Ramos (cell line): Measurements from ENCODE around the gene MBD3L2B.

Source experiments
- in situ Hi-C: fragments of 300-500 bp; cut with MboI; formaldehyde crosslinking; loops from one replicate; pipeline ENCODE4 v1.14.3; 2022; ENCODE audit warnings: low sequenced_read_pairs; ENCODE audit not compliant: unreplicated experiment

The MBD3L2B gene

DNA sequence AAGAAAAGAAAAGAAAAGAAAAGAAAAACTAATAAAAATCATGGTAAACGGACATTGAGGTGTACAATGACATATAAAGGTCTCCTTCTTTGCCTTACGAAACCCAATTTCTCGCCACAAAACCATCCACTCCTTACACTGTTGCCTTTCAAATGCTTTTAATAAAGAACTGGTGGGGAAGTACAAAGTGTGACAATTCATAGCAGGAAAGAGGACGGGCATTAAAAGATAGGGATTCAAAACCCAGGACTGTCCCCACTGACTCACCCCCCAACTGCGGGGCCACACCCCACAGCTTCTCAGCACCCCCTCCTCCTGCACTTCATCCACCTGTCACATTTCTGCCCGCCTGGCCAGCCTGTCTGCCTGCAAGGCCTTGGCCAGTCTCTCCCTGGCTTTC, 2.4 kb downstream of the MBD3L2B start:
- in situ Hi-C loops = no loop called here

DNA sequence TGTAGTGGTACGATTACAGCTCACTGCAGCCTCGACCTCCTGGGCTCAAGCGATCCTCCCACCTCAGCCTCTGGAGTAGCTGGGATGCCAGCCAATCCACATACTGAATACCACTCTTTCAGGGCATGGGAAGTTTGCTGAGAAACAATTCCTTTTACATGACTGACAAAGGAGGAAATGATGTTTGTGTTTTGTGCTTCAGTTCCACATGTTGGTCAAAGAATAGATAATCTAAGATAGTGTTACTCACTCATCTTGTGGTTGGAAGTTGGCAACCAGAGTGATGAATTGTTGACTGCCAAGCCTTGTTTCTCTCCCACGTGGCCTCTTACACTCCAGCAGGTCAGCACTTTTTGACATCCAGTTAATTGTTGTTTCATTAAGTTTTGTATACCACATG, 7.6 kb downstream of the MBD3L2B start:
- in situ Hi-C loops = no loop called here

DNA sequence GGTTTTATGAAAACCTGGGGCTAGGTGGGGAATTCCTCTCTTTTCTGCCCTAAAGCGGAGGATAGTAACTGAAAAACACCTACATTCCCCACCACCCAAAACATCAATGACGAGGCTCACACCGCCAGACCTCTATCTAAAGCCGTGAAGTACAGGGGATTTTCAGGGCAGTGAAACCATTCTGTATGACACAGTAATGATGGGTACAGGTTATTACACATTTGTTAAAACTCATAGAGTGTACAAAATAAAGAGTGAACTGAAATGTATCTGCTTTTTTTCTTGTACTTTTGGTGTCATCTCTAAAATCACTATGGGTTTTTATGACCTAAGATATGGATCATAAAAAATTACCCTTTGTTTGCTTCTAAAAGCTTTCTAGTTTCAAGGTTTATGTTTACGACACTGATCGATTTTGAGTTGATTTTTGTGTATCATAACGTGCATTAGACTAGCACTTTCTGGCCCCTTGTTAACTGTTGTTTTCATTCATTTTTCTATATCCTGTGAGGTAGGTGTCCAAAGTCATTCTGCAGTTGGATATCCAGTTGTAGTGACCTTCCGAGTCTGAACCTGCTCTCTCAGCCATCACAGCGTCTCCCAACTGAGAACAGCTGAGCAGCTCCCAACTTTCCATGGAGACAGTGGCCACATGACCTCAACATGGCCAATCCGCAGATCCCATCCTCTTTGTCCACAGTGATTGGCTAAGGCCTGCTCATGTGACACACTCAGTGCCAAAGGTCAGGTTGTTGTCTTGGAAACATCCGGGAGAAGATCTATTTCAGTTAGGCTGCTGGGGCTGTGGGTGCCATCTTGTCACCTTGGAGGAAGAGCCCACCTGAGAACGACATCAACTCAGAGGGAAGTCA, 10.3 kb downstream of the MBD3L2B start:
- in situ Hi-C loops = no loop called here

DNA sequence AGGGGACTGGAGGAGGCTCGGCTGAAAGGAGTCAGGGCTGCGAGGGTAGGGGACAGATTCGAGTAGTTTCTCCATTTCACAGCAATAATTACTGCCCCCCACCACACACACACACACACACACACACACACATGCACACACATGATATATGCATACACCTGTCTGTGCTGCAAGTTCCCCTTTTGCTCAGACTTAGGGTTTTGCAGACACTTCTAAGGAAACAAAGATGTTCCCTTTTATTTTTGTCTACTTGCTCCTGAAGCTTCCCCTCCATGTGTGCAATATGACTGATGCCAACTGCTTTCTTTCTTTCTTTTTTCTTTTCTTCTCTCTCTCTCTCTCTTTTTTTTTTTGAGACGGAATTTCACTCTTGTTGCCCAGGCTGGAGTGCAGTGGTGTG, 13.4 kb downstream of the MBD3L2B start:
- in situ Hi-C loops = no loop called here

DNA sequence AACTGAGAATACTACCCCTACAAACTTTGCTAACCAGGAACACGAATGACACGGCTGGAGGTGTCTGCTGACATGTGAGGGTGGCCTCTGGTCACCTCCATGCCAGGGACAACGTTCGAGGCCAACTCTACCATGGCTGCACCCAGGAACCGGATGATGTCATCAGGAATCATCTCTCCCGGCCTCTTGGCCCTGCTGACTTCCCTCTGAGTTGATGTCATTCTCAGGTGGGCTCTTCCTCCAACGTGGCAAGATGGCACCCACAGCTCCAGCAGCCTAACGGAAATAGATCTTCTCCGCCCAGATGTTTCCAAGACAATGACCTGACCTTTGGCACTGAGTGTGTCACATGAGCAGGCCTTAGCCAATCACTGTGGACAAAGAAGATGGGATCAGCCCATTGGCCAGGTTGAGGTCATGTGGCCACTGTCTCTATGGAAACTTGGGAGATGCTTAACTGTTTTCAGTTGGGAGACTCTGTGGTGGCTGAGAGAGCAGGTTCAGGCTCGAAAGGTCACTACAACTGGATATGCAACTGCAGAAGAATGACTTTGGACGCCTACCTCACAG, 15.0 kb downstream of the MBD3L2B start:
- in situ Hi-C loops = no loop called here

DNA sequence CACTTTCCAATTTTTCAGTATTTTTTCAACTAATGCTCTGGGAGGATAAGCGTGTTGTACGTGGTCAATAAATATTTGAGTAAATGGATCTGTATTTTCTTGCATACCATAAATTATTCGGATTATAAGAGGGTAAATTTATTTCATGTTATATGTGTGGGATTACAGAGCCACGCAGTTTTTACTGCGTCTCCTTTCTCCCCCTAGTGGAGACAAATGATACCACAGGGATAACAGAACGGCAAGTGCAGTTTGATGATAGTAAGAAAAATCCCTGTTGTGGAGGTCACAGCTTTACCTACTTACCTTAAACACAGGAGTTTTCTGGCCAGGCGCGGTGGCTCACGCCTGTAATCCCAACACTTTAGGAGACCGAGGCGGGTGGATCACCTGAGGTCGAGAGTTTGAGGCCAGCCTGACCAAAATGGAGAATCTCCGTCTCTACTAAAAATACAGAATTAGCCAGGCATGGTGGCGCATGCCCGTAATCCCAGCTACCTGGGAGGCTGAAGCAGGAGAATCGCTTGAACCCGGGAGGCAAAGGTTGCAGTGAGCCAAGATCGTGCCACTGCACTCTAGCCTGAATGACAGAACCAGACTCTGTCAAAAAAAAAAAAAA, 16.8 kb downstream of the MBD3L2B start:
- in situ Hi-C loops = no loop called here

DNA sequence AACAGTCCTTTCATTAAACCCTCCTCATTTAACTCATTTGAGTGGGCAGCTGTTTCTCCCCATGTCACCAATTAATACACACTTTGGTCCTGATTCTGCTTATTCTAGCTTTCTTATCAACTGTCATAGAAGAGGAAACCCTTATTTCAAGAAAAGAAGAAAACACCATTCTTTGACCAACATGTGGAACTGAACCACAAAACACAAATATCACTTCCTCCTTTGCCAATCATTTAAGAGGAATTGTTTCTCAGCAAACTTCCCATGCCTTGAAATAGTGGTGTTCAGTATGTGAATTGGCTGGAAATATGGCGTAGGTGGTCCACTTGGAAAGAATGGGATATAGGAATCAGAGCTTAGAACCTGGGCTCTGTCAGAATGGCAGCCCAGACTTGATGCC, 20.4 kb downstream of the MBD3L2B start:
- in situ Hi-C loops = no loop called here

DNA sequence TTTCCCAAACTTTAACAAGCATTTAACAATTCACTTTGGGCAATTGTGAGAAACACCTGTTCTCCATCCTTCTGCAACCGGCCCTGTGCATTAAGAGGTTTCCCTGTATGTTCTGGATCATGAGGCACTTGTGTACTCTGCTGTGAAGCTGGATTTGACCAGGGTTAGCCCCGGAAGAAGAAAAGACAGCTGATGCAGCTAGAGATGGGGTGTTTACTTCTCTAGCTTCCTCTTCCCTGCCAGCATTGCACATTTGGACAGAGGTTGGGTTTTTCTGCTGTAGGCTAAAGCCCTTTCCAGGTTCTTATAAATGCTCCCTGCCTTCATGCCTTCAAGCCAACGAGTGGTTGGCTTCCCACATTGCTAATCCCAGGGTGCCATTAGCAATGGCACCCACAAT, 20.9 kb downstream of the MBD3L2B start:
- in situ Hi-C loops = no loop called here

DNA sequence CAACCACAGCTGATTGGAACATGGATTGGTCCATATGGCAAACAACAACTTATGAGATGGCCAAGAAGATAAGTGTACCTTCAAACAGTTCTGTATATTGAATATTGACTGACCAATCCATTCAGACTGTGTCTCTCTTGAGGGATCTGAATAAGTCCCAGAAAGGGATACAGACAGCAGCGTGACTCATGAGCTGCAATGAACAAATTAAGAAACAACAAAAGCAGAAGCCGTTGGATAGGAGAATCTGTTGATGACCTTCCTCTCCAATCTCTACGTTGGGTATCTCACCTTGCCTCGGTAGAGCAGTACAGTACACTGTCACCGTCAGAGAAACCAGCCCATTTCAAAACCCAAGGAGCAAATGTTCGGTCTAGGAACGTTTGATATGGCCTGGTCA, 21.3 kb downstream of the MBD3L2B start:
- in situ Hi-C loops = no loop called here

DNA sequence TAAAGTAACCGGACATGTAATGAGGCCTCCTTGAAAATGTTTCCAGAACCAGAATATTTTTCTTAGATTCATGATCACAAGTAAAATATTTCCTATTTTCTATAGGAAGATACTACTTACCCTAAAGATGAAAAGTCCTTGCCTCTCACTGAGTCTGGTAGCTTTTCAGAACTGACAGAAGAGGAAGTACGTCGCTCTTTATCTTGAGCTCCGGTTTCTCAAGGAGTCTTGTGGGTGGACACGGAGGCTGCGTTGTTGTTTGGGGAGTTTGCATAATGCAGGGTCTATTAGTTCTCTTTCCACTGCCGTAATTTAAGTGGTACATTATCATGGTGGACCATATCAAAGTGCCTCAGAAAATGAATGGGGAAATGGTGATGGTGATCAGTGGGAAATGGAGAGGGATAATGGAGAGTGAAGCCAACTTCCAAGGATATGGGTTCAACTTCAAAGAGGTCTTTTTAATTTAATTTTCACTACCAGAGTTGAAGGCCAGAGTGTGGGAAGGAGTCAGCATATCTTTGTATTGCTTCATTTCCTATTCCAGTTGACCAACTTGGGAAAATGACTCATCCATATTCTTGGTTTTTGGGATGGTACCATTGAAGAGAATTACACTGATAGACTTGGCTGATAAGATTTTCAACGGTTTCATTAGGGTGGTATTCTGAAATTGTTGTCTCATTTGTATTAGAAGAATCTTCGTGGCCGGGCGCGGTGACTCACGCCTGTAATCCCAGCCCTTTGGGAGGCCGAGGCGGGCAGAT, 23.4 kb downstream of the MBD3L2B start:
- in situ Hi-C loops = no loop called here

DNA sequence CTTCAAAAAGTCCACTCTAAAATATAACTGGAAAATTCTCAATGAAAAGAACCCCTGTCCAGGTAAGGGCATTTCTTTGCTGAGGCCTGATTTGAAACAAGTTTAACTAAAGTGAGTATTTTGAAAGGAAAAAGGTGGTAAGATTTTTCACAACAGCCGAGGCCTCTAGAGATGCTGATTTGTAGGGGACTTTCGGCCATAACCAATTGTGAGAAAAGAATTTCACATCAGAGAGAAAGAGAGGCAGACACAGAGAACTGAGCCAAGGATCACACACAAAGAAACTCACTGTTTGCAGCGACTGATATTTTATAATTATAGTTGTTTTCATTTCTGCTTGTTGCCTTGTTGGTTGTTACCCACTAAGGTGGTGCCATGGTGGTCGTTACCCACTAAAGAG, 24.4 kb downstream of the MBD3L2B start:
- in situ Hi-C loops = no loop called here

DNA sequence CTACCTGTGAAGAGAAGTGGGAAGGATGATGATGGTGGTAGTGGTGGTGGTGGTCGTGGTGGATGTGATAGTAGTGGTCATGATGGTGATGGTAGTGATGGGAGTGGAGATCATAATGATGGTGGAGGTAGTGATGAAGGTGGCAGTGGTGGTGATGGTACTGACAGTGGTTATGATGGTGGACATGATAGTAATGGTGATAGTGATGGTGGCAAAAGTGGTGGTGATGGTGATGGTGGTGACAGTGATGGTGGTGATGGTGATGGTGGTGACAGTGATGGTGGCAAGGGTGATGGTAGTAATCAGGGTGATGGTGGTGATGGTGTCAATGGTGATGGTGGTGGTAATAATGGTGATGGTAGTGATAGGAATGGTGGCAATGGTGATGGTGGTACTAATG, 26.2 kb downstream of the MBD3L2B start:
- in situ Hi-C loops = no loop called here

DNA sequence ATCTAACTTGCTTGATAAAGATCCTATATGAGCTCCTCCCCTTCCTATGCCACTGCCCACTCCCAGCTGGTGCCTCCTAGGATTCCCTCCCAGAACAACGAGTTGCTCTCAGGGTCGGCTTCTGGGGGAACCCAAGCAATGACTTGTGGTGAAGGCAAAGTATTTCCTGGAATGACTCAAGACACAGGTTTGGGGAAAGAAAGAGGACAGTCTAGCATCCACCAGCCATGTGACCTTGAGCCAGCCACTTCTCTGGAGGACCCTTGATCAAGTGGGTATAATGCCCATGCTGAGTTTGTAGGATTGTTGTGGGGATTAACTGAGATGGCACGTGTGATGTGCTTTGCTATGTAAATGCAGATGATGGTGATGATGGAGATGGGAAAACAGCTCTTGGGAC, 33.0 kb downstream of the MBD3L2B start:
- in situ Hi-C loops = no loop called here

DNA sequence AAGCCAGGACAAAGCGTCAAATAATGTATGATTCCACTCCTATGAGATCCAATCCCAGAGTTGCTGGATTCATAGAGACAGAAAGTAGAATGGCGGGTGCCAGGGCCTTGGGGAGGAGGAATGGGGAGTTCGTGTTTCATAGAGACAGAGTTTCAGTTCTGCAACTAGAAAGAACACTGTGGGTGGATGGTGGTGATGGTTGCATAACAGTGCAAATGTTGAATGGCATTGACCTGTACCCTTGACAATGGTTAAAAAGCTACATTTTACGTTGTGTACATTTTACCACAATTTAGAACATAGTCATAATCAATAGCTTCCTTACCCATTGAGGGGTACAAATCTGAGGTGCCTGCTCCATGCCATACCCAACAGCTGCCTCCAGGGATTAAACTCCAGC, 33.4 kb downstream of the MBD3L2B start:
- in situ Hi-C loops = no loop called here

DNA sequence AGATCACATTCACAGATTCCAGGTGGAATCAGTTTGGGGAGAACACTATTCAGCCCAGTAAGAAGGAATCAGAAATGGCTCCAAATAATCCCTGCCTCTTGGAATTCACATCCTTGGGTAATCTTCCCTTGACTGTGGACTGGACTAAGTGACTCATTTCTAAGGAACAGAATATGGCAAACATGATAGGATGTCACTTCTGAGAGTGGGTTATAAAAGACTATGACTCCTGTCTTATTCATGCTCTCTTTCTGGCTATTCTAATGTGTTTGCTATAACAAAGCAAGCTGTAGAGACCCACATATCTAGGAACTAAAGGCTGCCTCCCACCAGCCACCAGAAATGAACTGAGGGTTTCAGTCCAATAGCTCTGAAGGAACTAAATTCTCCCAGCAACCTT, 37.8 kb downstream of the MBD3L2B start:
- in situ Hi-C loops = no loop called here

DNA sequence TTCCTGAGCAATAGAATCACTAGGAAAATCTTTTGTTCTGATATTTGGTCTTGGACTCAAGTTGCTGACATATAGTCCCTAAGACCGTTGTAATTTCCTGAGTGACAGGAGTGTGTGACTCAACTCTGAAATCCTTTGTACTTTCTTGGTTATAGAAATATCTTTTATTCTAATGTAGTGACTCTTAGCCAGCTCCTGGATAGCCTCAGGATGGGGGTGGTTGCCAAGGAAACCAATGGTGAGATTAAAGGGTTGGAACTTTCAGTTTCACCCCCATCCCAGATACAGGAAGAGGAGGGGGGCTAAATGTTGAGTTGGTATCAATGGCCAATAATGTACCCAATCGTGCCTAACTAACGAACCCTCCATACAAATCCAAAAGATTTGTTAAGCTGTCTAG, 41.8 kb downstream of the MBD3L2B start:
- in situ Hi-C loops = no loop called here

DNA sequence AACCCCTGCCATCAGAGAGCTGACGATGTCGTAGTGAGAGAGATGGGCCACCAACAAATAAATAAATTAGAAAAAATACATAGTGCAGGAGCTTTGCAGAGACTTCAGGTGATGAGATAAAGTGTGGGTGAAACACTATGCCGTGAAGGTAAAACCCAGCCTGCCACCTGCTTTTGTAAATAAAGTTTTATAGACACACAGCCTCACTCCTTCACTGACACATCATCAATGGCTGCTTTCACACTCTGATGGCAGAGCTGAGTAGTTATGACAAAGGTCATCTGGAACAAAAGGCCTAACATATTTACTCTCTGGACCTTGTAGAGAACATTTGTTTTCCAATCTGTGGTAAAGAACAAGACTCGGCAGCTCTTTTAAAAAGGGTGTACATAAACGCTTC, 45.0 kb downstream of the MBD3L2B start:
- in situ Hi-C loops = no loop called here

DNA sequence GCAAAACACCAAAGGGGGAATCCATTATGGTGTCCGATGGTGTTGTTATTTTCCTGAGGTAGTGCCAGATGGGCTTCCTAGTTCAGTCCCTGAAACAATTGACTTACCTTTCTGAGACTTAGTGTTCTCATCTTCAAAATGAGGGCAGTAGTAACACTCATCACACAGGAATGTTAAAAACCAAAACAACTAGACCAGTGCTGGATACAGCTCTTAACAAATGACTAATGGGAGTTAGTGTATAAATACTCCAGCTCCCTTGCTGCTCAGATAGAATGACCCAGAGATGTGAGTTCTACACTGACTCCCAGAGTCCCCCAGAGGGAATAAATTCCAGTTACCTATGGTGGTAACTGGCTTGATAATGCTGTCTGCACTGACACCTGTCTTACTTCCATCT, 49.9 kb downstream of the MBD3L2B start:
- in situ Hi-C loops = no loop called here

DNA sequence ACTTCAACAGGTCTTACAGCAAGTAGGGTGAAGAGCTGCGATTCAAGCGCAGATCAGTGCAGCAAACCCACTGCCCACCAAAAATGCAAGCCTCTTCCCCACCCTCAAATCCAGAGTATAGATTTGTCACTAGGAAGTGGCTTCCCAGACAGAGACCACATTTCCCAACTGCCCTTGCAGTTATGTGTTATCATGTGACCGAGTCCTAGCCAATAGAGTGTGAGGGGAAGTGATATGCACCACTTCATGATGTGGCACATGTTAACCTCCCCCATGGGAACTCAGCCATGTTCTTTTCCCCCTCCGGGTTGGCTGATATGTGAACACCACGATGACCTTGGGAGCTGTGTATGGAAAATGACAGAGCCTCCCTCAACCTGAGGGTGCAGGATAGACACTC, 50.8 kb downstream of the MBD3L2B start:
- in situ Hi-C loops = no loop called here

DNA sequence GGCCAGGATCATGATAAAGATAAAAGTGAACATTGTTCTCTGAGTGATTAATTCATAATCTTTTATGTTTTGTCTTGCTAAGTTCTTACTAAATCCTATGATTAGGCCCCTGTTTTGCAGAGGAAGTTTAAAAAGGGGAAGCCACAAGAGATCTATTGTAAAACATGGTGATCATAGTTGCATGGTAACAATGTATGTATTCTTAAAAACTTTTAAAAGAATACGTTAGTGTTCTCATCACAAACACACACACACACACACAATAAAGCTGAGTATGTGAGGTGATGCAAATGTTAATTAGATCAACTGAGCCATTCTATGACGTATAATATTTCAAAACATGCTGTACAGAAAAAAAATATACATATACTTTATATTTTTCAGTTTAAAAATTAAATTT, 51.2 kb downstream of the MBD3L2B start:
- in situ Hi-C loops = no loop called here

DNA sequence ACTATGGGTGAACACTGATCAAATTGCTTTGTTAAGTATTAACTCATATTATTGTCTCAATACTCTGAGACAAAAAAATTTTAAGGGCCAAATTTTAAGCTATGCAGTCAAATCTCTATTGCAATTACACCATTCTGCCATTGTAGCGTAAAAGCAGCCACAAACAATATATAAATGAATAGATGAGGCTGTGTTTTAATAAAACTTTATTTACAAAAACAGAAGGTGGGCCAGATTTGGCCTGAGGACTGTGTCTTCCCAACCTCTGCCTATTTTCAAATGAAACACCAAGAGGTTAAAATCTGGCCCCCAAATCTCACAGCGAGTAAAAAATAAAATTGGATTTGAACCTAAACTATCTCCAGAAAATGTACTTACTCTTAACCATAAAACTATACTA, 51.7 kb downstream of the MBD3L2B start:
- in situ Hi-C loops = no loop called here
